NCI-H1930 (cell line): ENCODE data around the gene TSHZ2.

Experiments used
- DNase-seq, 2 experiments: peaks; one replicate each; lab custom pipeline; 2025; lab: John Stamatoyannopoulos, UW

Gene TSHZ2, protein sequence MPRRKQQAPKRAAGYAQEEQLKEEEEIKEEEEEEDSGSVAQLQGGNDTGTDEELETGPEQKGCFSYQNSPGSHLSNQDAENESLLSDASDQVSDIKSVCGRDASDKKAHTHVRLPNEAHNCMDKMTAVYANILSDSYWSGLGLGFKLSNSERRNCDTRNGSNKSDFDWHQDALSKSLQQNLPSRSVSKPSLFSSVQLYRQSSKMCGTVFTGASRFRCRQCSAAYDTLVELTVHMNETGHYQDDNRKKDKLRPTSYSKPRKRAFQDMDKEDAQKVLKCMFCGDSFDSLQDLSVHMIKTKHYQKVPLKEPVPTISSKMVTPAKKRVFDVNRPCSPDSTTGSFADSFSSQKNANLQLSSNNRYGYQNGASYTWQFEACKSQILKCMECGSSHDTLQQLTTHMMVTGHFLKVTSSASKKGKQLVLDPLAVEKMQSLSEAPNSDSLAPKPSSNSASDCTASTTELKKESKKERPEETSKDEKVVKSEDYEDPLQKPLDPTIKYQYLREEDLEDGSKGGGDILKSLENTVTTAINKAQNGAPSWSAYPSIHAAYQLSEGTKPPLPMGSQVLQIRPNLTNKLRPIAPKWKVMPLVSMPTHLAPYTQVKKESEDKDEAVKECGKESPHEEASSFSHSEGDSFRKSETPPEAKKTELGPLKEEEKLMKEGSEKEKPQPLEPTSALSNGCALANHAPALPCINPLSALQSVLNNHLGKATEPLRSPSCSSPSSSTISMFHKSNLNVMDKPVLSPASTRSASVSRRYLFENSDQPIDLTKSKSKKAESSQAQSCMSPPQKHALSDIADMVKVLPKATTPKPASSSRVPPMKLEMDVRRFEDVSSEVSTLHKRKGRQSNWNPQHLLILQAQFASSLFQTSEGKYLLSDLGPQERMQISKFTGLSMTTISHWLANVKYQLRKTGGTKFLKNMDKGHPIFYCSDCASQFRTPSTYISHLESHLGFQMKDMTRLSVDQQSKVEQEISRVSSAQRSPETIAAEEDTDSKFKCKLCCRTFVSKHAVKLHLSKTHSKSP (N-terminal part only)

DNA sequence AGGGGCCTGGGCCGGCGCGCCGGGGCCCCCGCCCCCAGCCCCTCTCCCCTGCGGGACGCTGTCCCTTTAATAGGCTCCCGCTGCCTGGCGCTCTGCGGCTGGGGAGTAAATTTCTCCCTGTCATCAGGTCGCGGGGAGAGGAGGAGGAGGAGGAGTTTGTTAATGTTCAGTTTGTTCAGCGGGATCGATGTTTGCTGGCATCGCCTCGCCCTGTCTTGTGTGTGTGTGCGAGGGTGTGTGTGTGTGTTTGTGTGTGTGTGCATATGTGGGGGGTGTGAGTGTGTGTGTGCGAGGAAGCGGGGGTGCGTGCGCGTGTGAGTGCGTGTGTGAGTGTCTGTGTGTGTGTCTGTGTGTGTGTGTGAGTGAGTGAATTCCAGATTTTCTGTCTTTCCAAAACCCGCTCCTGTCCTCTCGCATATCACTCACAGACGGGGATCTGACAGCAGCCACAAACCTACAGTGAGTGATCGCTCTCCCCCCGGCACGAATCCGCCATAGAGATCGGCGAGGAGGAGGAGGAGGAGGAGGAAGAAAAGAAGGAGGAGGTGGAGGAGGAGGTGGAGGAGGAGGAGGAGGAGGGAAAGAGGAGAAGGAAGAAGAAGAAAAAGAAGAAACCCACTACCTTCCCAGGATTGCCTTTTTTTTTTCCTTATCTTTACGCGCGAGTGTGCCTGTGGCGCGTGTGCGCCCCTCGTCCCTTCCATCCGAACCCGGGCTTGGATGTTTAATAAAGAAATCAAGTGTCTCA is at the start of gene TSHZ2:
Gene TSHZ2 (plus strand): TSS at position 169 of the 748 bp plus-strand sequence. CDS start 936 bp downstream, outside the sequence.
- DNase-seq, result no peak

DNA sequence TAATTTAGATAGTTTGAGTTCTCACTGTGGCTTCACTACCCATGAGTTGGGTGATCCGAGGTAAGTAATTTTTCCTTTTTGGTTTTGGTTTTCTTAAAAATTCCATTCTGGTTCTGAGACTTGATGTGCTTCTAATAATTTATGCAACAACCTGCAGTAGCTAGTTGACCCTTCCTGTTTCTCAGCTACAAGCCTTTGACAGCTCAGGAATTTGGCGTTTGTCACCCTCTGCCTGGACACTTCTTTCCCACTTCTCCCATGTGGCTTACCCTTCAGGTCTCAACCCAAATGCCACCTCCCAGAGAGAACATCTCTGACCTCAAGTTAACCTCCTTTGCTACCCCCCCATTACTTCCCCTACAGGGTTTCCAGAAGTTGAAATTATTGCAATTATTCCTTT is 49.7 kb upstream of the TSHZ2 start:
- no peak for DNase-seq

DNA sequence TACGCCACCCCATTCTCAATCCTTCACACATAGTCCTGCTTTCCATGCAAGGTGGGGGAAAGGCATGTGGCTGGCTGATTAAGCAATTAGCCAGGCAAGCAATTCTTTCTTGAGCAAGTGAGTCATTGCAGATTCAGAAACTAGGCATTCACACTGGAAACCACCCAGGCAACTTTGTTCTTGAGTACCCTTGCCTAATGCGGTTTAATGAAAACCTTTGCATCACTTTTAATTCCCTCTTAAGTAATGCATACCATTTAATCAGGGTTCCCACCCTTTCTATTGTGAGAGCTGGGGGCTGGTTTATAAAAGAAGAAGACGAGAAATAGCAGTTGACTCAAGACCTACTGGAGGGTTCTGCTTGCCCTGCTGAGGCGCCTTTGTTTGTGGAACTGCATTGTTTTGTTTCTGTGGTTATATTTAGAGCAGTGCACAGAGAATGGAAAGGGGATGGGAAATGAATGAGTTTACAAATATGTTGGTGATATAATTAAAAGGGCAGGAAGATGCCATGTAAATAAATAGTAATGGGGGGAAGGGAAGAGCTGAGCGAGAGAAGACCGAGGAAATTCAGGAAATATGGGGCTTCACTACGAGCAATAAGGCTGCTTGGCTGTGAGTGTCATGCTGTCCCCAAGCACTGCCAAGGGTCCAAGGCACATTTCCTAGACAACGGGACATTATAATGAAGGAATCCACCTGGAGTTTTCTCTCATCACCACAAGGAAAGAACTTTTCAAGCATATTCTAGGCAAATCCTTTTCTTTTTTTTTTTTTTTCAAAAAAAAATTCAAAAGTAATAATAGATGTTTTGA is 48.8 kb upstream of the TSHZ2 start:
- no peak for DNase-seq

DNA sequence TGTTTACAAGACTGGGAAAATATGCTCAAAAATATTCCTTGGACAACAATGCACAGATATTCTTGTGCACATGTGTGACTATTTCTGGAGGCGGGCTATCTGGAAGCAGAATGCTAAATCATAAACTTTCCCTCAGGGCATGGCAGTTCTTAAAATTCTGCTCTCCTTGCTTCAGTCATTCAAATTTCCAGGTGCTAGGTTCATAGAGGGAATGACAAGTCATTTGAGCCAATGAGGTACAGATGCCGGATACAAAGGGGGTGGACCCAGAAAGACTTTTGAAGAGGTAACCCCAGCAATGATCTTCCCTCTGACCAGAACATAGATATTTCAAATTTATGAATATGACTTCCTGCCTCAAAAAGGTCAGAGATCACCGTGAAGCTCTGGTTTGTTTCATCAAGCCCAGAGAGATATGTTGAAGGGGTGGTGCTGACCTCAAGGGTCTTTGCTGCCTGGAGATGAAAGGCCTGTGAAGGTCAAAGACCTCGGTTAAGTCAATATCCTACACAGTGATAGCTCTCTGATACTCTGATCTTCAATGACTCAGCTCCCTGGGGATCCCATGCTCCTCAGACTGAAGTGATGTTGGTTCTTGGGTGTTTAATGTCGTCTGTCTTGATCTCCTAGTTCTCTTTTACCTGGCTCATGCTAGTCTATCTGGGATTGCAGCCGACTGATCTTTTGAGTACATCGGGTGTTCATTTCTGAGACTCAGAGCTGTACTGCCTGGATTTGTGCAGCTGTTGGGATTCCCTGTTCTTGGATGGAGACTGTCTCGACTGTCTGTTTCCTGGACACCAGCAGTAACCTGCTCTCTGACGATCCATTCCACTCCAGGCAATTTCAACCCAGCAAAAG is 47.5 kb upstream of the TSHZ2 start:
- no peak for DNase-seq

DNA sequence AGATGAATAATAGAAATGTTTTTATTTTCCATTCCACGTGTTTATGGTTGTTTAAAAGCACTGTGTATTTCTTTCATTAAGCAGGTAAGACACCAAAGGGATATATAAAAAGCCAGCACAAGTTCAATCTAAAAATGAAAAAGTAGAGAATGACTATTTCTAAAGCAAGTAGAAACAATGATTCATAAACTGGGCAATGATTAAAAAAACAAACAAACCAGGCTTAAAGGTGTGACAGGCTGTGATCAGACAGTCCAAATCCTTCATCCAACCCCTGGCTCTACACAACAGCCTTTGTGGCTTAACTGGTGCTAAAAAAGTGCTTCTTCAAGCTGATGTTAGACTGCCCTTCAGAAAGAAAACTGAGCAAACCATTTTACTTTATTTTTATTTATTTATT is 45.7 kb upstream of the TSHZ2 start:
- no peak for DNase-seq

DNA sequence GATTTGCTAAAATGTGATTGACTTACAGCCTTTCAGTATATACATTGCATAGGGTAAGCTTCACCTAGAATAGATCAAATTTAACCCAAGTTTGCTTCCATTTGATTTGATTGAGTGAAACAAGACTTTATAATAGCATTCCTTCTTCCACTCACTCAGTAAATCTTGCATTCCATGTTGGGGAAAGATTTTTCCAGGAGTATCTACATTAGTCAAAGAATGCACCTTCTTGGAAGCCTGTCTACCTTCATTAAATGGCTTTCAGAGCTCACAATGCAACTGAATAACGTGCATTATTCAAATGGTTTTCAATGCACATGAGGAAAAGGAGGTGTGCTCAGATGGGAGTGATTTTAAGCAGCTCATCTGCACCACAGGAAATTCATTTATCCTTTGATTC is 38.3 kb upstream of the TSHZ2 start:
- no peak for DNase-seq

DNA sequence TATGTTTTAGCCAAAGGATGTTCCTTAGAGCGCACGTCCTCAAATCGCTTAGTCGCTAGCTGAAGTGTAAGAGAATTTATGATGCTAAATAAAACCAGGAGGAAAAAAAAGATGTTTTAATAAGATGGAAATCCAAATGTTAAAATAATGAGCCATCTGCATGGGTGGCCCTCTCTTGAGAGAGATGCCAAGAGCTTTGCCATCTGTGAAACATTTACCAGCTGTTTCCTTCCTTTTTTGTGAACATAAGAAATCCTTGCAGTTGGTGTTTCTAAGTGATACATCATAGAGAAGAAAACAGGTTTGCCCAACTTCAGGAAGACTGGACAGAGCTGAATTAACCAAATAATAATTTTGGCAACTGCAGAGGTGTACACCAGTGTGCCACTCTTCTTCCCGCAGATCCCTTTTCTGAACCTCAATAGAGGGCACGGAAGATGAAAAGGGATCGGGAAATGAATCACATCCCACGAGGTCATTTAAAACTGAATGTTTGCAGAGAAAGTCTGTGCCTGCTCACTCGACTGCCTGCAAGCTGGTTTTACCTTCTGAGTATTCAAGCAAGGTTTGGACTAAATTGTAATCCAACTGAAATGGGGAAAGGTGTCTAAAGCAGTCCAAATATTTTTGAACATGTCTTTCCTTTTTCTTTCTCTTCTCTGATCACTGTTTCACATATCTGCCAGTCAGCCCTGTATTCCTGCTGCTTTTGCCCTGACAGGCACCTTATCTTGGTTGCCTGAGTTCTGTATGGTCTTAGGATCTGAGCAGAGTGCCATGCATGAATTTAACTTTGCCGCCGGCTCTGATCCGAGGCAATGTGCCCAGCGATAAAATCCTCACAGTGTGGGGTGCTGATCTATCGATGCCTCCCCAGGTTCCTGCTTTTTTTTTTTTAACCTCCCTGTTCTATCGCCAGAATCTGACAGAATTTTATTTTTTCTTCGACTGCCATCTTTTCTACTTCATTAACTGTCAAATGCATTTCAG is 35.5 kb upstream of the TSHZ2 start:
- DNase-seq, result no peak

DNA sequence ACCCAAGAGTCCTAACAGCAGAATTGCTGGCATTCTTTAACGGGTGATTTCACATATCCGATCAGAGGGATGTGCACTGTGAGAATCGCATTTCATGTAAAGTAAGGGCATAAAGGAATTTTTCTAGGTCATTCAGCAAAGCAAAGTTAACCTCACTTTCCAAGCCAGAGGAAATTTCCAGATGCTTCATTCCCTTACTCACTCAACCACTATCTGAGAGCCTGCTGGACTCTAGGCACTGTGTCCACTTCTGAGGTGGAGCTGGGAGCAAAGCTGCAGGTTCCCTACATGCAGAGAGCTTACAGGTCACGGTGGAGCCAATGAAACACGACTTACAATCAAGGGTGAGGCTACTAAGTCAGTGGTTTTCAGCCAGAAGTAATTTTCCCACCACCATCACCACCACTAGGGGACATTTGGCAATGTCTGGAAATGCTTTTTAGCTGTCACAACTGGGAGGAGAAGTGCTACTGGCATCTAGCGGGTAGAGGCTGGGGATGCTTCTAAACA is 34.5 kb upstream of the TSHZ2 start:
- no peak for DNase-seq

DNA sequence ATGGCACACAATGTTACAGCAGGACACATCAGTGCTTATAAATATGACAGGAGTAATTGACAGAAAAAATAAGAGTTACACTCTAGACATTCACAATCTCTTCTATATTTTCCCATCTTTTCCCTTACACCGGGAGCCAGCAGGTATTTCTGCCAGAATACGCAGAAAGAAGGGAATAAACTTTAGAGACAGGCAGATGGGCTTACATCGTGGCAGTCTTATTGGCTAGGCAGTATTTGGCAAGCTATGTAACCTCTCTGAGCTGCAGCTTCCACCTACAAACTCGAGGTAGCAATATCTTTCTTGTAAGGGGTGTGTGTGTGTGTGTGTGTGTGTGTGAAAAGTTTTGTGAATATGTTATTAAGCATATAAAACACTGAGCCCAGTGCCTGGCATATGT is 33.0 kb upstream of the TSHZ2 start:
- no peak for DNase-seq

DNA sequence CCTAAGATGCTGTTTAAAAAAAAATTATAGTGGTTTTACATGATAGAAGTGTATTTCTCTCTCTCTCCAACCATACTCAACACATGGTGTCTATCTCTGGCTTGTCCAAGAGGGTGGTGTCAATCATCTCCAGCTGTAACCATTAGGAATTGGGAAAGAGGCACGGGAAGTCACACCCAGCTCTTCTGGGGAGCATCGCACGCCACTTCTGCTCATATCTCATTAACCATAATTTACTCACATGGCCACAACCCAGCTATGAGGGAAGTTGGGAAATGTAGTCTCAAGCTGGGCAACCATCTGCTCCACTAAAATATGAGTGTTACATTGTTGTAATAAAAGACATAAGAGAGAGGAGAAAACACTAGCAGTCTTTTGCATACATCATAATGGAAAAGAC is 30.4 kb upstream of the TSHZ2 start:
- no peak for DNase-seq

DNA sequence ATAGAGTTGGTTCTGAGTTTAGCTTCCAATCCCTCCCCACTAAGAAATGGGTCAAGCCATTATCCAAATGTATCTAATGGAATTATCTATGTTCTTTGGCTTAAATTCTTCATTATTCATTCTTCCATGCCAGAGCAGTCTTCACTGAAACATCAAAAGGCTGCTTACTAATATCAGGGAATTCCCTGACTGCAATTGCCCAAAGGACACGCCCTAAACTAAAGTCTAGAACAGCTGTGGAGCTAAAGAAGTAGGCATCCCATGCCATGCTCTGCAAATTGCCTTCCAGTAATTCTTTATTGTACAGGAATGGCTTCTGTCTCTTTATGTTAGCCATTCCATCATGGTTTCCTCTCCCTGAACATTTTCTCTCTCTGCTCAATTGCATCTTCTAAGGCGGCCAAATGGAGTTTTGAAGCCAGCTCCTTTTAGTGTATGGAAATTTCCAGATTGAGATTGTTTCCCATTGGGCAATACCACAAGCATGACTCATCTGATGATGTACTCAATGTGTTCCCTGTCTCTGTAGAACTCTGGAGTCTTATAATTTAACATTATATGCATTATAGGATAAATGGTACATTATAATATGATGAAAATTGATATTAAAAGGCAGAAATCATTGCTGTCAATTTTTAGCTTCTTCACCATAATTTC is 28.8 kb upstream of the TSHZ2 start:
- DNase-seq, result no peak

DNA sequence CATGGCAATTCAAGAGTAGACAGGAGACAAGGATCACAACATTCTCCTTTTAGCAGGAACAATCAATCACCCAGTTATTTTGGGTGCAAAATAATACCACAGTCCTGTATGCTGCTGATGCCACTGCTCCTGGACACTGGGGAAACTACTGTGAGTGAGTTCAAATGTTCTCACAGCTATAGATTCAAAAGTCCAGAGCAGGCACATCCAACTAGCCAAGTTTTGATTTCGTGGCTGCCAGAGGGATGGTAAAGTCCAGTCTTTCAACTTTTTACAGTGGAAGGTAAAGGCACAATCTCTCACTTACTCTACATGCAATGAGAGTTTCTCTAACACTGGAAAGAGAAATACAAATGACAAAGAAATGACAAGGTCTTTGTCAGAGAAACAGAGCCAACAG is 26.9 kb upstream of the TSHZ2 start:
- DNase-seq, result no peak

DNA sequence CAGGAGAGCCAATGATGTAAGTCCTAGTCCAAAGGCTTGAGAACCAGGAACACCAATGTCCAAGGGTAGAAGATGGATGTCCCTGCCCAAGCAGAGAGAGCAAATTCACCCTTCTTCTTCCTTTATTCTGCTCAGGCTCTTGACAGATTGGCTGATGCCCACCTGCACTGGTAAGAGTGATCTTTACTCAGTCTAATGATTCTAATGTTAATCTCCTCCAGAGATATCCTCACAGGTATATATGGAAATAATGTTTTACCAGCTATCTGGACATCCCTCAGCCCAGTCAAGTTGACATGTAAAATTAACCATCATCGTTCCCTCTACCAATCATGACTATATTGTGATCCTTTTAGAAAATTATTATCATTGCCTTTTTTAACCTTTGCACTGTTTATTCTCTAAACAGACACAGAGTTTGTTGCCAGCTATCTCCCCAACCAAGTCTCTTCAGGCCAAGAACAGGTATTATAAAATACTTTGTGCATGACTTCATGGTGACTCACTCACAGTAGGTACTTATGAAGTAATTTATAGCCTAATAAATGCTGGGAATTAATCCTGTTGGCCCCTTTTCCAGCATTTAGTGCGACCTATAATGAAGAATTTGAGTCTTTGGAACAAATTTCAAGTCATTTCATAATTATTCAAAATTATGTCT is 26.2 kb upstream of the TSHZ2 start:
- DNase-seq, result no peak

DNA sequence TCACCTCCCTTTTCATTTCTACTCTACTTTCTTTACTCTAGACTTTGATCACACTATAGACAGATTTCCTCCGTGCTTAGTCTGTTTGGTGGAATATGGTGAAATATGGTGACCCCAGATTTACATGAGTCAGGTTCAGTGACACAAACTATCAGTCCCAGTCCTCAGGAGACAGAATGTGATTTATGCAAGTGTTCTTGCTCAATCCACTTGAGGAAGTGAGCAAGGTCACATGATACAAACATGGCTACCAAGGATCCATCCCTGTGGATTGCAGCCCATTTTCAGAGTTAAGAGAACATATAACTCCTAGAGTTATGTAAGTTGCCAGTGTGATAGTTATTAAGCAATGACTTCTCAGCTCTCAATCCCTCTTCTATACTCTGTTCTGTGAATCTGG is 23.7 kb upstream of the TSHZ2 start:
- DNase-seq, result no peak

DNA sequence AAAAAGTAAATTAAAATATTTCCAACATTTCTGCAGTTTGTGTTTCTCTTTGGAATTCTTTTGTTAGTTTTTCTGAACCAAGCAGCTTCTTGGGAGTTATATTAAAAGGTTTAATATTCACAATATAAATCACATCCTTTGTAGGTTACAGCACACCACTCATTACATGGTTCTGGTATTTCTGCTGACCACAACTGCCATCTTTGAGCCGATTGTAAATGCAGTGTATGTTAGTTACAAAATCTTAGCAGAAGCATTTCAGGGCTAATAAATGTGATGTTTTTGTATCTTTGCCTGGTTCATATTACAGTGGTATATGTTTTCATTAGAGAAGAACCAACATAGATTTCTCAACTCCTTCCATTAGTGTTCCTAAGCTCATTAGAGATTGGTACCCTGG is 19.1 kb upstream of the TSHZ2 start:
- DNase-seq, result no peak

DNA sequence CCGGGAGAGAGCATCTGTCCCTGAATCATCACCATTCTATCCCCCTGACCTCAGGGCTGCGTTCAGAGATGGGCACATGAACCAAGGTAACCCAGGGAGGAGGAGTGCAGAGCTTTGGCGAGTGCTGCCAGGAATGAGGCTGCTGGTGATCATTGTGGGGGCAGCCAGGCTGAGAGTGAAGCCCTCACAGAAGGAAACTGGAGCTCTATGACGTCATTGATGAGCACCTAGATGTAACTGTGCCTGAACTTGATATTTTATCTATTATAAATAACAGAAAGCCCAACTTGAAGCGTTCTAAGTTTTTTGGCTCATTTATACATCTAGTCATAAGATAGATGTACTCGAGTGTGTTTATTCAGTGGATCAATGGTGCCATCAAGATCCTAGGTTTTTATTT is 17.3 kb upstream of the TSHZ2 start:
- DNase-seq, result no peak

DNA sequence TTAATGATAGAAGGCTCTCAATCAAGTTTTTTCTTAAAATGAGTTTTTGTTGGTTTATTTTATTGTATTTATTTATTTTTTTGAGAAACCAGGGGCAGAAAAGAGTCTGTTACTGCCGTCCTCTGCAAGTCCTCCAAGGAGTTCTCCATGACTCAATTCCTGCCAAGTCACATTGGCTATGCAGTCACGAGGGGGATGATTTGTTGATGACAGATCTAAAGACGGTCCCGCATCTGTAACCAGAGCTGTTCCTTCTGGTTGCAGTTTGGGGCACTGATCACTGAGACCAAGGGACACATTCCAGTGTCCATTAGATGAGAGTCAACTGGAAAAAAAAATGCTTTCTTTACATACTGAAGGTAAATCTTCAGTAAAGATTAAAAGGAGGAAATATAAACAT is 13.9 kb upstream of the TSHZ2 start:
- DNase-seq, result no peak

DNA sequence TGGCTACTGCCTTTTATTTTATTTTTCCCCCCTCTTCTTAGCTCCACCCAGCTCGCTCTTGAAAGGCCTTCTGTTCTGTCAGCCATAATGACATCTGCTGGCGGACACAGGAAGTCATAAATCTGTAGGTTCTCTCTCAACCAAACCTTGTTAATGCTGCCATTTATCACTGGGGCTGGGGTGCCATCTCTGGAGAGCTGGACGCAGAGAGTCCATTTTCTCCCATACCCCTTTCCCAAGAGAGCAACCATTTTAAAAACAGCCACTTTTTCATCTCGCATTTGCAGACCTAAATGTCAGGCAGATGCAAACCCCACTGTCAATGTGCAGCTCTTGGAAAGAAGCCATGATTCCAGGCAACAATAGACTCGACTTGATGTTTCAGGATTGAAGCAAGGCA is 13.0 kb upstream of the TSHZ2 start:
- no peak for DNase-seq
